ENCODE data around the gene CPA2.
"Not testable (repeated sequence)": the region's sequence is repeated elsewhere in the genome, so short reads cannot be mapped to it uniquely, and the experiment has no call there.

DNA sequence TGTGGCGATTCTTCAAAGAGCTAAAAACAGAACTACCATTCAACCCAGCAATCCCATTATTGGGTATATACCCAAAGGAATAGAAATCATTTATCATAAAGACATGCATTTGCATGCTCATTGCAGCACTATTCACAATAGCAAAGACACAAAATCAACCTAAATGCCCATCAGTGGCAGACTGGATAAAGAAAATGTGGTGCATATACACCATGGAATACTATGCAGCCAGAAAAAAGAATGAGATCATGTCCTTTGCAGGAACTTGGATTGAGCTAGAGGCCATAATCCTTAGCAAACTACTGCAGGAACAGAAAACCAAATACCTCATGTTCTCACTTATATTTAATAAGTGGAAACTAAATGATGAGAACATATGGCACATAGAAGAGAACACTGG lies 20.2 kb upstream of the CPA2 start:
- TF ChIP-seq, protein P1, sequence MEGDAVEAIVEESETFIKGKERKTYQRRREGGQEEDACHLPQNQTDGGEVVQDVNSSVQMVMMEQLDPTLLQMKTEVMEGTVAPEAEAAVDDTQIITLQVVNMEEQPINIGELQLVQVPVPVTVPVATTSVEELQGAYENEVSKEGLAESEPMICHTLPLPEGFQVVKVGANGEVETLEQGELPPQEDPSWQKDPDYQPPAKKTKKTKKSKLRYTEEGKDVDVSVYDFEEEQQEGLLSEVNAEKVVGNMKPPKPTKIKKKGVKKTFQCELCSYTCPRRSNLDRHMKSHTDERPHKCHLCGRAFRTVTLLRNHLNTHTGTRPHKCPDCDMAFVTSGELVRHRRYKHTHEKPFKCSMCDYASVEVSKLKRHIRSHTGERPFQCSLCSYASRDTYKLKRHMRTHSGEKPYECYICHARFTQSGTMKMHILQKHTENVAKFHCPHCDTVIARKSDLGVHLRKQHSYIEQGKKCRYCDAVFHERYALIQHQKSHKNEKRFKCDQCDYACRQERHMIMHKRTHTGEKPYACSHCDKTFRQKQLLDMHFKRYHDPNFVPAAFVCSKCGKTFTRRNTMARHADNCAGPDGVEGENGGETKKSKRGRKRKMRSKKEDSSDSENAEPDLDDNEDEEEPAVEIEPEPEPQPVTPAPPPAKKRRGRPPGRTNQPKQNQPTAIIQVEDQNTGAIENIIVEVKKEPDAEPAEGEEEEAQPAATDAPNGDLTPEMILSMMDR (conservative IDR thresholded peaks at IDR 0.05; ENCODE audit: low read depth, low read length) = not testable (repeated sequence)
- not testable (repeated sequence) for TF ChIP-seq CEBPB (IDR thresholded peaks at IDR 0.05; ENCODE audit: low read depth, low read length); POLR2A (IDR thresholded peaks at IDR 0.05; ENCODE audit: low read depth, low read length); SMC3 (IDR thresholded peaks at IDR 0.05; ENCODE audit: low read depth, low read length); RAD21 (IDR thresholded peaks at IDR 0.05; ENCODE audit: low read length); RCOR1 (IDR thresholded peaks at IDR 0.05; ENCODE audit: insufficient replicate concordance, low read length); MXI1 (IDR thresholded peaks at IDR 0.05; ENCODE audit: borderline replicate concordance, low read depth, low read length); FOS (IDR thresholded peaks at IDR 0.05; ENCODE audit: low read depth, low read length)
